HepG2 (cell line): ENCODE results near the gene BORCS5. TPM values are rescaled to one million over a fixed set of nuclear protein-coding genes. Genes with fewer than 3 reads are reported as not detected.

Experiments used
- DPF2 ChIP-seq: sonication (generic); formaldehyde crosslinking; IDR thresholded peaks from 2 replicates; pipeline ENCODE4 v1.4.0; 2020; ENCODE audit warnings: mild to moderate bottlenecking, low read depth, missing genetic modification reagents, borderline replicate concordance
- FOXK1 ChIP-seq: sonication (generic); formaldehyde crosslinking; IDR thresholded peaks from 2 replicates; pipeline ENCODE4 v1.4.0; 2020; ENCODE audit warnings: low read depth, missing genetic modification reagents, borderline replicate concordance
- GLI4 ChIP-seq: sonication (generic); formaldehyde crosslinking; IDR thresholded peaks from 2 replicates; pipeline ENCODE4 v1.5.1; 2020; ENCODE audit warnings: missing genetic modification reagents, mild to moderate bottlenecking, moderate library complexity, borderline replicate concordance
- LCORL ChIP-seq, 2 experiments: fragments of 450-650 bp in 1 of 2; sonication (generic) in 1 of 2; formaldehyde crosslinking in 1 of 2; IDR thresholded peaks; 2 replicates each; pipeline versions ENCODE4 v1.5.0 to v1.6.1; 2017 to 2020; ENCODE audit warnings: antibody characterized with exemption in 1 of 2, missing genetic modification reagents in 1 of 2
- MTF1 ChIP-seq: sonication (generic); formaldehyde crosslinking; IDR thresholded peaks from 2 replicates; pipeline ENCODE4 v1.5.0; 2020; ENCODE audit warnings: missing genetic modification reagents
- MYC ChIP-seq: sonication (generic); formaldehyde crosslinking; IDR thresholded peaks from 2 replicates; pipeline ENCODE4 v1.9.0; 2021; ENCODE audit warnings: missing genetic modification reagents, borderline replicate concordance
- NFKBIZ ChIP-seq: IDR thresholded peaks from 2 replicates; pipeline ENCODE4 v1.6.1; 2018; ENCODE audit warnings: missing genetic modification reagents, missing compliant biosample characterization
- NR1H2 ChIP-seq: sonication (generic); formaldehyde crosslinking; IDR thresholded peaks from 2 replicates; pipeline ENCODE4 v1.8.1; 2022; ENCODE audit warnings: low read depth, missing genetic modification reagents, borderline replicate concordance
- PRMT3 ChIP-seq: sonication (generic); formaldehyde crosslinking; IDR thresholded peaks from 2 replicates; pipeline ENCODE4 v1.8.1; 2022; ENCODE audit warnings: low read depth, mild to moderate bottlenecking, moderate library complexity, missing genetic modification reagents, borderline replicate concordance
- RFX1 ChIP-seq: fragments of 450-650 bp; IDR thresholded peaks from 2 replicates; pipeline ENCODE4 v1.6.1; 2017
- ZFP36L1 ChIP-seq: sonication (generic); formaldehyde crosslinking; IDR thresholded peaks from 2 replicates; pipeline ENCODE4 v1.8.0; 2022; ENCODE audit warnings: mild to moderate bottlenecking, missing genetic modification reagents, moderate library complexity
- ZNF24 ChIP-seq: fragments of 450-650 bp; IDR thresholded peaks from 2 replicates; pipeline ENCODE4 v1.6.1; 2017; ENCODE audit warnings: antibody characterized with exemption, mild to moderate bottlenecking
- ZNF367 ChIP-seq: sonication (generic); formaldehyde crosslinking; IDR thresholded peaks from 2 replicates; pipeline ENCODE4 v1.4.0; 2020; ENCODE audit warnings: missing genetic modification reagents, borderline replicate concordance
- ZNF383 ChIP-seq: sonication (generic); formaldehyde crosslinking; IDR thresholded peaks from 2 replicates; pipeline ENCODE4 v1.4.0; 2020; ENCODE audit warnings: missing genetic modification reagents, mild to moderate bottlenecking, borderline replicate concordance
- ZNF570 ChIP-seq: sonication (generic); formaldehyde crosslinking; IDR thresholded peaks from 2 replicates; pipeline ENCODE4 v1.4.0; 2020; ENCODE audit warnings: mild to moderate bottlenecking, missing genetic modification reagents, borderline replicate concordance
- ZNF598 ChIP-seq: sonication (generic); formaldehyde crosslinking; IDR thresholded peaks from 2 replicates; pipeline ENCODE4 v1.5.1; 2020; ENCODE audit warnings: mild to moderate bottlenecking, missing genetic modification reagents, borderline replicate concordance
- ZNF615 ChIP-seq: sonication (generic); formaldehyde crosslinking; IDR thresholded peaks from 2 replicates; pipeline ENCODE4 v1.5.0; 2020; ENCODE audit warnings: mild to moderate bottlenecking, missing genetic modification reagents, borderline replicate concordance
- ZNF674 ChIP-seq: sonication (generic); formaldehyde crosslinking; IDR thresholded peaks from 2 replicates; pipeline ENCODE4 v1.5.0; 2020; ENCODE audit warnings: low read depth, mild to moderate bottlenecking, missing genetic modification reagents
- ZNF782 ChIP-seq: sonication (generic); formaldehyde crosslinking; IDR thresholded peaks from 2 replicates; pipeline ENCODE4 v1.4.0; 2020; ENCODE audit warnings: missing genetic modification reagents, mild to moderate bottlenecking, borderline replicate concordance
- ZSCAN25 ChIP-seq: sonication (generic); formaldehyde crosslinking; IDR thresholded peaks from 2 replicates; pipeline ENCODE4 v1.8.0; 2022; ENCODE audit warnings: mild to moderate bottlenecking, missing genetic modification reagents
- polyA plus RNA-seq, 8 experiments: library from polyadenylated mRNA; depleted of rRNA in 3 of 8; stranded (reverse) in 7 of 8; unstranded in 1 of 8; fragments of >200 nt; fragmentation: Illumina TruSeq in 4 of 8; extraction: Trizol in 4 of 8; gene quantifications; 2 replicates each; pipeline versions ENCODE4 v1.2.1 to v1.2.3, GENCODE V29; 2011 to 2016; ENCODE audit warnings: low read depth in 4 of 8, missing spikeins in 1 of 8, mixed read lengths in 1 of 8; ENCODE audit not compliant: insufficient read depth in 1 of 8
- total RNA-seq, 5 experiments: library from RNA; depleted of rRNA; stranded (reverse); fragments of >200 nt; fragmentation: Illumina TruSeq; extraction: Trizol; gene quantifications; 2 replicates each; pipeline ENCODE4 v1.2.3, GENCODE V29; 2016; ENCODE audit warnings: low read depth in 1 of 5
- TF ChIP-seq, protein P1 (sequence below): sonication (generic); formaldehyde crosslinking; IDR thresholded peaks from 2 replicates; pipeline ENCODE4 v1.4.0; 2020; ENCODE audit warnings: missing genetic modification reagents
- TF ChIP-seq, protein P2 (sequence below): sonication (generic); formaldehyde crosslinking; IDR thresholded peaks from 2 replicates; pipeline ENCODE4 v1.8.1; 2023; ENCODE audit warnings: mild to moderate bottlenecking, missing genetic modification reagents

Gene BORCS5
- total and polyA plus RNA-seq, 2 of the 13 experiments (the other 11 are each of a cell fraction or from before 2014, with no cell fraction given) = 3.9 to 4.7 TPM

DNA sequence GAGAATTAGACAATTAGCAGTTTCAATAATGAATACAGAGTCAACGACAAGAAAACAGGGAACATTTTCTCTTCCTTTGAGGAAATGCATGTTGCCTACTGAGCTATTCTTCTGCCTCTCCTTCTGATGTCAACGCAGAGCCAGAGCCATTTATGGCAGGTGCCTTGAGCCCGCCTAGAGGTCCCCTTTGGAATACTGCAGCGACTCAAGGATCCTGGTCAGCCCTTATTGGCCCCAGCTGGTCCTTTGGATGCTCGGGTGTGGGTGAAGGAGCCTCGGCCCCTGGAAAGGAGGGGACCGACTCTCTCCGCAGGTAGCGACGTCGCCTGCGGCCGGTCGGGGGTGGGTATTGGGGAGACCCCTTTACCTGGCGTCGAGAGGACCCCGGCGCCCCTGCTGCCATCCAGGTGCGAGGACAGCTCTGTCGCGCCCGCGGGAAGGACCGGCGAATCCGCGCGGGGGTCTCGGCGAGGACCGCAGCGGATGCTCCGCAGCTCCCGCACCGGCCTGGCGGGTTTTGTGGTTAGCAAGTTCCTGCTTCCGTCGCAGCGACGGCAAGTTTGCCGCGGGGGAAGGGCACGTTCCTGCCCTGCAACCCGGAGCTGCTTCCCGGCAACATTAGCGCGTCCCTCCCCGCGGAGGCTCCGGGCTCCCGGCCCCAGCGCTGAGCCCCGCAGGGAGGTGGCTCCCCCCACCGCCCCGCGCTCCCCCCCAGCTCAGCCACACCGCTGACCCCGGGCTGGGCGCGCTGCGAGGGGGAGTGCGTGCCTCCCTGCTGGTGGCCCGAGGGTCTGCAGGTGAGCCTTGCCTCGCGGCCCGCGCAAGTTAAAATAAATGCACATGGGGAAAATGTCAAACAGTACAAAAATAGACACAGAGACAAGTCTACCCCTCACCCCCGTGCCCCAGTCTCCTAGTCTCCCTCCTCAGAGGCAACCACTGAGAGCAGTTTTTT, 6.9 kb upstream of the BORCS5 start, which contains the start of gene MANSC1 (continued):
- TF ChIP-seq ZNF367 (CRISPR knock-in tag) (no peak), MTF1 (no peak), NFKBIZ (CRISPR knock-in tag) (0 out of 2 replicates have a peak, but pooled peaks have one; percentile 19), NR1H2 (CRISPR knock-in tag) (no peak), ZNF598 (CRISPR knock-in tag) (no peak), MYC (CRISPR knock-in tag) (peak; percentile 64; the same call in 1 of the 2 replicates), ZNF782 (0 out of 2 replicates have a peak, but pooled peaks have one; percentile 41), ZSCAN25 (no peak), GLI4 (CRISPR knock-in tag) (no peak), RFX1 (no peak), LCORL (IDR thresholded peaks at IDR 0.05) (no peak), LCORL (CRISPR knock-in tag; IDR thresholded peaks at IDR 0.05) (peak; percentile 13), ZNF570 (CRISPR knock-in tag) (no peak), FOXK1 (CRISPR knock-in tag) (no peak), ZFP36L1 (CRISPR knock-in tag) (0 out of 2 replicates have a peak, but pooled peaks have one; percentile 17), ZNF383 (CRISPR knock-in tag) (no peak), ZNF24 (no peak), ZNF674 (CRISPR knock-in tag) (no peak), DPF2 (CRISPR knock-in tag) (no peak), PRMT3 (CRISPR knock-in tag) (0 out of 2 replicates have a peak, but pooled peaks have one; percentile 66), ZNF615 (CRISPR knock-in tag) (no peak)
- TF ChIP-seq, protein P1, sequence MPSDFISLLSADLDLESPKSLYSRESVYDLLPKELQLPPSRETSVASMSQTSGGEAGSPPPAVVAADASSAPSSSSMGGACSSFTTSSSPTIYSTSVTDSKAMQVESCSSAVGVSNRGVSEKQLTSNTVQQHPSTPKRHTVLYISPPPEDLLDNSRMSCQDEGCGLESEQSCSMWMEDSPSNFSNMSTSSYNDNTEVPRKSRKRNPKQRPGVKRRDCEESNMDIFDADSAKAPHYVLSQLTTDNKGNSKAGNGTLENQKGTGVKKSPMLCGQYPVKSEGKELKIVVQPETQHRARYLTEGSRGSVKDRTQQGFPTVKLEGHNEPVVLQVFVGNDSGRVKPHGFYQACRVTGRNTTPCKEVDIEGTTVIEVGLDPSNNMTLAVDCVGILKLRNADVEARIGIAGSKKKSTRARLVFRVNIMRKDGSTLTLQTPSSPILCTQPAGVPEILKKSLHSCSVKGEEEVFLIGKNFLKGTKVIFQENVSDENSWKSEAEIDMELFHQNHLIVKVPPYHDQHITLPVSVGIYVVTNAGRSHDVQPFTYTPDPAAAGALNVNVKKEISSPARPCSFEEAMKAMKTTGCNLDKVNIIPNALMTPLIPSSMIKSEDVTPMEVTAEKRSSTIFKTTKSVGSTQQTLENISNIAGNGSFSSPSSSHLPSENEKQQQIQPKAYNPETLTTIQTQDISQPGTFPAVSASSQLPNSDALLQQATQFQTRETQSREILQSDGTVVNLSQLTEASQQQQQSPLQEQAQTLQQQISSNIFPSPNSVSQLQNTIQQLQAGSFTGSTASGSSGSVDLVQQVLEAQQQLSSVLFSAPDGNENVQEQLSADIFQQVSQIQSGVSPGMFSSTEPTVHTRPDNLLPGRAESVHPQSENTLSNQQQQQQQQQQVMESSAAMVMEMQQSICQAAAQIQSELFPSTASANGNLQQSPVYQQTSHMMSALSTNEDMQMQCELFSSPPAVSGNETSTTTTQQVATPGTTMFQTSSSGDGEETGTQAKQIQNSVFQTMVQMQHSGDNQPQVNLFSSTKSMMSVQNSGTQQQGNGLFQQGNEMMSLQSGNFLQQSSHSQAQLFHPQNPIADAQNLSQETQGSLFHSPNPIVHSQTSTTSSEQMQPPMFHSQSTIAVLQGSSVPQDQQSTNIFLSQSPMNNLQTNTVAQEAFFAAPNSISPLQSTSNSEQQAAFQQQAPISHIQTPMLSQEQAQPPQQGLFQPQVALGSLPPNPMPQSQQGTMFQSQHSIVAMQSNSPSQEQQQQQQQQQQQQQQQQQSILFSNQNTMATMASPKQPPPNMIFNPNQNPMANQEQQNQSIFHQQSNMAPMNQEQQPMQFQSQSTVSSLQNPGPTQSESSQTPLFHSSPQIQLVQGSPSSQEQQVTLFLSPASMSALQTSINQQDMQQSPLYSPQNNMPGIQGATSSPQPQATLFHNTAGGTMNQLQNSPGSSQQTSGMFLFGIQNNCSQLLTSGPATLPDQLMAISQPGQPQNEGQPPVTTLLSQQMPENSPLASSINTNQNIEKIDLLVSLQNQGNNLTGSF (CRISPR knock-in tag) = no peak
- TF ChIP-seq, protein P2, sequence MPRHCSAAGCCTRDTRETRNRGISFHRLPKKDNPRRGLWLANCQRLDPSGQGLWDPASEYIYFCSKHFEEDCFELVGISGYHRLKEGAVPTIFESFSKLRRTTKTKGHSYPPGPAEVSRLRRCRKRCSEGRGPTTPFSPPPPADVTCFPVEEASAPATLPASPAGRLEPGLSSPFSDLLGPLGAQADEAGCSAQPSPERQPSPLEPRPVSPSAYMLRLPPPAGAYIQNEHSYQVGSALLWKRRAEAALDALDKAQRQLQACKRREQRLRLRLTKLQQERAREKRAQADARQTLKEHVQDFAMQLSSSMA = no peak
